GM12892 (cell line): ENCODE results near the gene SLC6A2.

Experiments used
- POLR2A ChIP-seq: IDR thresholded peaks from 2 replicates; pipeline ENCODE4 v1.6.1; 2011; ENCODE audit warnings: low read depth, low read length, control low read depth
- POLR2AphosphoS5 ChIP-seq: IDR thresholded peaks from 2 replicates; pipeline ENCODE4 v1.6.1; 2011; ENCODE audit warnings: low read depth, low read length, control low read depth

- no peak for TF ChIP-seq POLR2AphosphoS5
- no peak for TF ChIP-seq POLR2A
These were observed 40.7 kb upstream of the SLC6A2 start for GRCh38 chr16:55615071-55615470.
